Rectal smooth muscle tissue (tissue), 1 donor: ENCODE measurements around the gene MACROH2A2.
"Not testable (repeated sequence)": the region's sequence is repeated elsewhere in the genome, so short reads cannot be mapped to it uniquely, and the experiment has no call there.

Source experiments
- H3K27ac ChIP-seq: one replicate; pipeline ENCODE4 v1.7.0; 2013; ENCODE audit warnings: low read depth, low read length, inconsistent platforms
- H3K27me3 ChIP-seq: one replicate; pipeline ENCODE4 v1.7.0; 2013; ENCODE audit warnings: low read length; ENCODE audit not compliant: control insufficient read depth, insufficient read depth
- H3K36me3 ChIP-seq: one replicate; pipeline ENCODE4 v1.7.0; 2013; ENCODE audit warnings: low read length; ENCODE audit not compliant: control insufficient read depth, insufficient read depth
- H3K4me1 ChIP-seq: one replicate; pipeline ENCODE4 v1.7.0; 2013; ENCODE audit warnings: low read length; ENCODE audit not compliant: control insufficient read depth, insufficient read depth
- H3K4me3 ChIP-seq: one replicate; pipeline ENCODE4 v1.7.0; 2013; ENCODE audit warnings: low read length
- H3K9ac ChIP-seq: one replicate; pipeline ENCODE4 v1.7.0; 2013; ENCODE audit warnings: low read length

MACROH2A2 gene

DNA sequence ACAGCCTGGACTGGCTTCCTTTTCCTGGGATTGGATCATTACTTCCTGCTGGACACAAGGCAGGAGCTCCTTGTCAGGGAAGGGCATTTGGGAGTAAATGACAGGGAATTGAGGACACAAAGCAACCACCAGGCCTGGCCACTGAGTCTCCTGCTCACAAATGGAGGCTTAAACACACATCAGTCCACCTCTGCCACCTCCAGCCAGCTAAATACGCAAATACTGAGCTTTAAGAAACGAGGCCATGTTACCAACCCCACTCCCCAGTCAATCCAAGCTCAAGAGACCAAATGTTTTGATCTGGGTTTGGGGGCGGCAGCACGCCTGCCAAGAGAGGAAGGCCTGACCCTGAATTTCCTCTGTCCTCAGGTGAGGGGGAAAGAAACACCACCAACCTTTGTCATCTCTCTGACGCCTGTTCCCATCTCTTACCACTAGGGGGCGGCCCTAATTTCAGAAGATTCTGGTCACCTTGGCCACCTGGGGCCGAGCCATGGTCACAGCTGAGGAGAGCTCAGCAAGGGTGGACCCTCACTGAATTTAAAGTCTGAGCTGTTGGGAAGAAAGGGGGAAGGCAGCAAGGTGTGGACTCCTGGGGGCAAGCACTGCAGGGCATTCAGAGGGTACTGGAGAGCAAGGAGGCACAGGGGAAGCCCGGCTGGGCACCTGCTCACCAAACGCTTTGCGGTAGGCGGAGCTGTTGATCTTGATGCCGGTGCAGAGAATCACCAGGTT, 63.5 kb downstream of the MACROH2A2 start:
- no peak overlapping the region for H3K27ac ChIP-seq
- H3K27me3 ChIP-seq: no peaks in the 10 kb centered on the region
- no peaks in the 10 kb centered on the region for H3K4me1 ChIP-seq
- H3K4me3 ChIP-seq: no peak overlapping the region
- H3K9ac ChIP-seq: no peak overlapping the region
- peaks cover 30% of the 10 kb centered on the region for H3K36me3 ChIP-seq

DNA sequence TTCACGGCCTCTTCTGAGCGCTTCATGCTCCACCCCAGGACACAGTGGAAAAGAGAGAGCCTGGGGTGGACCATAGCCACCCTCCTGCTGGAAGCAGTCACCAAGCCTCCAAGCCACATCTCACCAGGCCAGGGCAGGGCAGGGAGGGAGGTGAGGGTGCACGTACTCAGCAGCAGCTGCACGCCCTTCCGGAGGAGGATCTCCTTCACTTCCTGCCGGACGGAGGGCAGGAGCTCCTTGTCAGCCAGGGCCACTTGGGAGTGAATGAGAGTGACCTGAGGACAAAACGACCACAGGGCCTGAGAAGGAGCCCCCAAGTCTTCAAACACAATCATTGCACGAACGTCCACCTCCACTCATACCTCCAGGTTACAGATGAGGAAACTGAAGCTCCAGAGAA, 65.0 kb downstream of the MACROH2A2 start:
- Histone ChIP-seq H3K4me3 (no peak overlapping the region), H3K4me1 (no peaks in the 10 kb centered on the region), H3K36me3 (peaks cover 26% of the 10 kb centered on the region), H3K9ac (no peak overlapping the region), H3K27me3 (no peaks in the 10 kb centered on the region), H3K27ac (no peak overlapping the region)

DNA sequence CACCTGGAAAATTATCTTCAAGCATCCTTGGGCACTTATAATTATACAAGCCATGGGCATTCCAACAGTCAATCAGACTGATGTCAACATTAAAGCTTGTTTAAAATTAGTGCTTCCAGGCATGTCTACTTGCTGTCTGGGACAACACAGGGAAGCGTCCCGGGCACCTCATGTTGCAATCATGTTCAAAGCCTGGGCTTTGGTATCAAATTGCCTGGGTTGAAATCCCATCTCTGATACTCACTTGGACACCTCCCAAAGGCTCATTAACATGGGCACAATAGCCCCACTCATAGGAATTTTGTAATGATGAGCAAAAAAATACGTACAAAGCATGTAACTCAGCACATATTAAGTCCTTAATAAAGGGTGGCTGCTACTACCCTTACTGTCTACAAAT, 65.5 kb downstream of the MACROH2A2 start:
- Histone ChIP-seq H3K36me3 (peaks cover 22% of the 10 kb centered on the region), H3K4me1 (no peaks in the 10 kb centered on the region), H3K27ac (no peak overlapping the region), H3K4me3 (no peak overlapping the region), H3K9ac (no peak overlapping the region), H3K27me3 (no peaks in the 10 kb centered on the region)

DNA sequence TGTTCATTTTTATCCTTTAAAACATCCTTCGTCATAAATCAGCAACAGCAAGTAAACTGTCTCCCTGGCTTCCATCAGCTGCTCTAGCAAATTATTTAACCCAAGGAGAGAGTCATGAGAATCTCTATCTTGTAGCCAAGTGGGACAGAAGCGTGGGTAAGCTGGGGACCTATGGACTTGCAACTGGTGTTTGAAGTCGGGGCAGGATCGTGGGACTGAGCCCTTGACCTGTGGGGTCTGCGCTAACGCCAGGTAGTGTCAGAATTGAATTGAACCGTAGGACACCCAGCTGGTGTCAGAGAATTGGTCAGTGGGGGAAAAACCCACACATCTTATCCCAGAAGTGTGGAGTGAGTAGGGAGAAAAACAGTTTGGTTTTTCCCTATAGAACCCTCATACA, 66.6 kb downstream of the MACROH2A2 start:
- no peak overlapping the region for H3K9ac ChIP-seq
- no peak overlapping the region for H3K4me3 ChIP-seq
- H3K27ac ChIP-seq: no peak overlapping the region
- no peaks in the 10 kb centered on the region for H3K27me3 ChIP-seq
- no peaks in the 10 kb centered on the region for H3K4me1 ChIP-seq
- peaks cover 21% of the 10 kb centered on the region for H3K36me3 ChIP-seq

DNA sequence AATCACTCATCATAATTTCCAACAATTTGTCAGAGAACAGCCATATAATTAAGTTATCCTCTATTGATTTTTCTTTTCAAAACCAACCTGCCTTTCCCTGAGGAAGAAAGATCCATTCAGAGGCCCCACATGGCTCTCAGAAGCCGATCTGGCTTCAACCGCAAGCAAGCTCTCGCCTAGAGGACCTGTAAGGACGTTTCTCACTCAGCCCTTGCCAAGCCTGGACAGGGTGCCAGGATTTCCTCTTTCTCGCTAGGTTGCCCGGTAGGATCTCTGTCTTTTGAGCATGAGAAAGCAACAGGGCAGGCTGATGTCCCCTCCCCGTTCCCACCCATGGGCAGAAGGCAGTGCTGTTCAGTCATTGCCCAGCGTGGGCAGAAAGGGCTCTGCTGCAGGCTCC, 67.0 kb downstream of the MACROH2A2 start:
- H3K36me3 ChIP-seq: peaks cover 19% of the 10 kb centered on the region
- H3K27ac ChIP-seq: no peak overlapping the region
- no peaks in the 10 kb centered on the region for H3K27me3 ChIP-seq
- H3K9ac ChIP-seq: no peak overlapping the region
- no peak overlapping the region for H3K4me3 ChIP-seq
- H3K4me1 ChIP-seq: no peaks in the 10 kb centered on the region

DNA sequence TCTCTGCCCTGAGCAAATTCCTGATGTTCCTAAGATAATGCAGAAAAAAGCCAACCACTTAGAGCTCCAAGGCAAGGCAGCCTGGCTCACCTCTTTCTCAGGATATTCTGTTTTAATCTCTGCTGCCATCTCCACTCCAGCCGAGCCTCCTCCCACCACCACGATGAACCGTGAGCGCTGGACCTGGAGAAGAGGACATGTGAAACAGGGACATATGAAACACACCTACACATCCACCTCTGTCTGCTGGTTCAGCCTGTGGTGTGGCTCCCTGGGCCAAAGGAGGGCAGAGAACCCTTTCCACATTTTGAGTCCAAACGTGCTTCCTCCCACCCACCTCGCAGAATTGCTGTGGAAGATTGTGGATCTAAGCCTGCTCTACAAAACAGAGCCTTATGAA, 67.8 kb downstream of the MACROH2A2 start:
- H3K27ac ChIP-seq: no peak overlapping the region
- H3K9ac ChIP-seq: no peak overlapping the region
- H3K36me3 ChIP-seq: peaks cover 13% of the 10 kb centered on the region
- H3K4me1 ChIP-seq: no peaks in the 10 kb centered on the region
- no peaks in the 10 kb centered on the region for H3K27me3 ChIP-seq
- H3K4me3 ChIP-seq: no peak overlapping the region

DNA sequence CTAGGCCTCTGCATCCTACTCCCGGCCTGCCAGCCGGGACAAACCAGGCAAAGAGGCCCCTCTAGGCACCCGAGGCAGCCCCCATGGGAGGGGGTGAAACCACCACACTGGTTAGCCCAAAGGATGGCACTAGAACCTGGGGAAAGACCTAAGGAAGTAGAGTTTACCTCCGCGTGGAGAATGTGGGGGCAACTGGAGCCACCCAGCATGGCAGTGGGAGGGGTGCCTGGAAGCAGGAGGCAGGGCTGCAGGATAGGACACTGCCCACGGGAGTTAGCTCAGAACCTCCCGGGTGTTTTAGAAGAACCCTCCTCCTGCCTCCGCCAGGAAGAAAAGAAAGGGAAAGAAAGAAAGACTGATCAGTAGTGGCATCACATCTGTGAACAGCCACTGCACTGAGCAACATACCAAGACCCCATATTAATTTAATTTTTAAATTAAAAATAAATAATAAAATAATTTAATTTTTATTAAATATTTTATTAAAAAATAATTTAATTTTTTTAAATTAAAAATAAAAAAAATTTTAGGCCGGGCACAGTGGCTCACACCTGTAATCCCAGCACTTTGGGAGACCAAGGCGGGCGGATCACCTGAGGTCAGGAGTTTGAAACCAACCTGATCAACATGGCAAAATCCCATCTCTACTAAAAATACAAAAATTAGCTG, 68.8 kb downstream of the MACROH2A2 start:
- no peaks in the 10 kb centered on the region for H3K27me3 ChIP-seq
- no peak overlapping the region for H3K4me3 ChIP-seq
- H3K36me3 ChIP-seq: peaks cover 13% of the 10 kb centered on the region
- no peak overlapping the region for H3K9ac ChIP-seq
- no peak overlapping the region for H3K27ac ChIP-seq
- no peaks in the 10 kb centered on the region for H3K4me1 ChIP-seq

DNA sequence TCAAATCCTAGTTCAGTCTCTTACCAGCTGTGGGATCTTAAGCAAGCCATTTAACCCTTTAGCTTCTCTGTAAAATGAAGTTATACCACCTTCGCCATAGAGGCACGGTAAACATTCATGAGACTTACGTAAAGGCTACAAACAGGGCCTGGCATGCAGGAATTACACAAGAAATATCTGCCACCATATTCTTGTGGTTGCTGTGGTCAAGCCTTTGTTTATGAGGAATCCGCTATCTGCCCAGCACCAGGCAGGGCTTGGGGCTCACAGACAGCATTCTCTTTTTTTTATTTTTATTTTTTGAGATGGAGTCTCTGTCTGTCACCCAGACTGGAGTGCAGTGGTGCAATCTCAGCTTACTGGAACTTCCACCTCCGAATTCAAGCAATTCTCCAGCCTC, 70.1 kb downstream of the MACROH2A2 start:
- Histone ChIP-seq H3K27me3 (no peaks in the 10 kb centered on the region), H3K9ac (no peak overlapping the region), H3K36me3 (peaks cover 10% of the 10 kb centered on the region), H3K4me1 (no peaks in the 10 kb centered on the region), H3K4me3 (no peak overlapping the region), H3K27ac (no peak overlapping the region)

DNA sequence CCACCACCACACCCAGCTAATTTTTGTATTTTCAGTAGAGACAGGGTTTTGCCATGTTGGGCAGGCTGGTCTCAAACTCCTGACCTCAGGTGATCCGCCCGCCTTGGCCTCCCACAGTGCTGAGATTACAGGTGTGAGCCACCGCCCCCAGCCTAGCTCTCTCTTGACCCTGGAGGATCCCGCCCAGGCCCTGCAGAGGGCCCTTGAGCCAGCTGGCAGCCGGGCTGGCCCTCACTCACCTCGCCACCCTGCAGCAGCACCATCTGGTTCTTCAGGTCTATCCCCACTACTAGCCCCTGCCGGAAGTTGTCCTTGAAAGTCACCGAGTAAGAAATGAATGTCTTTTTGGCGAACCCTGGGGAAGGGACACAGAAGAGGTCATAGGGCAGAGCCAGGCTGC, 70.5 kb downstream of the MACROH2A2 start:
- H3K4me3 ChIP-seq, H3K27me3 ChIP-seq, H3K4me1 ChIP-seq, H3K27ac ChIP-seq, H3K9ac ChIP-seq: not testable (repeated sequence)
- peaks cover 10% of the 10 kb centered on the region for H3K36me3 ChIP-seq

DNA sequence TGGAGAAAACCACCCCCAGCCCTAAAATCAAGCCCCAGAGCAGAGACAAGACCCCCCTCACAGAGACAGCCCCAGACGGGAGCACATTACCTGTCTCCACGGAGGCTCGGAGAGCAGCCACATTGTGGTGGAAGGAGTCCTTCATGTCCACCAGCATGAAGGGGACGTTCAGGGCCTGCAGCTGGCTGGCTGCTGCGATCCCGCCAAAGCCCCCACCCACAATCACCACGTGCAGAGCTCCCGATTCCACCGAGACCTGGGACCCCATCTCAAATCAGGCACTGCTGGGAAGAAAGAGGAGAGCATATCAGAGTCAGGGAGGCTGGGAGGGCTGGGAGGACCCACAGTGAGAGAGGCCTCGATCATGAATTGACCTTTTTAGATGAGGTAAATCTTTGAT, 71.2 kb downstream of the MACROH2A2 start:
- H3K4me3 ChIP-seq: no peak overlapping the region
- H3K27ac ChIP-seq: no peak overlapping the region
- H3K36me3 ChIP-seq: peaks cover 10% of the 10 kb centered on the region
- H3K9ac ChIP-seq: no peak overlapping the region
- H3K4me1 ChIP-seq: no peaks in the 10 kb centered on the region
- no peaks in the 10 kb centered on the region for H3K27me3 ChIP-seq

DNA sequence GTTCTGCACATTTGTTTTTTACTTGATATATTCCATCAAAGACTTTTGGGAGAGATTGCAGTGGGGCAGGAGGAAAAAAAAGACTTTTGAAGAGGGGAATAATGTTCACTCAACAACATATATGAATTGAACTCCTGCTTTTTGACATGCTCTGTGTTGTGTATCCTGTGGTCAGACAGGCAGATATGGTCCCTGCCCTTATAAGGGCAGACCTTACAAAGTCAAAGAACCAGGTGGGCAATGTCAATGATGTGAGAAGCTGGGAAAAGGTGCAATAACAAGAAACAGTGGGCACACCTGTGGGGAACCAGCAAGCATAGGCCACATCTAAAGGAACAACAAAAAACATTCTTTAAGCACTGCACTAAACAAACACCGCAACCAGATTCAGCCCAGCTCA, 71.8 kb downstream of the MACROH2A2 start:
- Histone ChIP-seq H3K4me3 (no peak overlapping the region), H3K36me3 (peaks cover 10% of the 10 kb centered on the region), H3K27me3 (no peaks in the 10 kb centered on the region), H3K4me1 (no peaks in the 10 kb centered on the region), H3K27ac (no peak overlapping the region), H3K9ac (no peak overlapping the region)

DNA sequence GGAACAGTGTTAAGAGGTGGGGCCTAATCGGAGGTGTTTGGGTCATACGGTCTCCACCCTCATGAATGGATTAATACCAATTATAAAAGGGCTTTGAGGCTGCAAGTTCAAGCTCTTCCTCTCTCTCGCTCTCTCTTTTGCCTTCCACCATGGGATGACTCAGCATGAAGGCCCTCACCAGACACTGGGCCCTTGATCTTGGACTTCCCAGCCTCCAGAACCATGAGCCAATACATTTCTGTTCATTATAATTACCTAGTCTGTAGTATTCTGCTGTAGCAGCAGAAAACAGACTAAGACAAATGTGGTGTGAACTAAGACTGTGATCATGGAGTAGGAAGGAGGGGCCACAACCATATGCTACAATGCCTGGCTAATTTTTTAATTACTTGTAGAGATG, 72.3 kb downstream of the MACROH2A2 start:
- no peak overlapping the region for H3K4me3 ChIP-seq
- H3K27me3 ChIP-seq: no peaks in the 10 kb centered on the region
- no peak overlapping the region for H3K9ac ChIP-seq
- H3K27ac ChIP-seq: no peak overlapping the region
- no peaks in the 10 kb centered on the region for H3K4me1 ChIP-seq
- H3K36me3 ChIP-seq: peaks cover 6% of the 10 kb centered on the region
